SH-SY5Y (cell line): ENCODE measurements around the gene MEI1.

Experiments
- GATA2 ChIP-seq: IDR thresholded peaks from 2 replicates; pipeline ENCODE4 v1.6.1; 2011; ENCODE audit warnings: mild to moderate bottlenecking, low read depth, low read length
- GATA3 ChIP-seq: IDR thresholded peaks from 2 replicates; pipeline ENCODE4 v1.6.1; 2011; ENCODE audit warnings: low read depth, mild to moderate bottlenecking, low read length, moderate library complexity

- TF ChIP-seq GATA3: no peak
- TF ChIP-seq GATA2: no peak
These were observed 83.0 kb downstream of the MEI1 start for GRCh38 chr22:41782316-41782715.
